Measurements from ENCODE around the gene FCHO1.
A peak's percentile ranks its signal among the peaks of the same experiment; 100 is the strongest.

DNA sequence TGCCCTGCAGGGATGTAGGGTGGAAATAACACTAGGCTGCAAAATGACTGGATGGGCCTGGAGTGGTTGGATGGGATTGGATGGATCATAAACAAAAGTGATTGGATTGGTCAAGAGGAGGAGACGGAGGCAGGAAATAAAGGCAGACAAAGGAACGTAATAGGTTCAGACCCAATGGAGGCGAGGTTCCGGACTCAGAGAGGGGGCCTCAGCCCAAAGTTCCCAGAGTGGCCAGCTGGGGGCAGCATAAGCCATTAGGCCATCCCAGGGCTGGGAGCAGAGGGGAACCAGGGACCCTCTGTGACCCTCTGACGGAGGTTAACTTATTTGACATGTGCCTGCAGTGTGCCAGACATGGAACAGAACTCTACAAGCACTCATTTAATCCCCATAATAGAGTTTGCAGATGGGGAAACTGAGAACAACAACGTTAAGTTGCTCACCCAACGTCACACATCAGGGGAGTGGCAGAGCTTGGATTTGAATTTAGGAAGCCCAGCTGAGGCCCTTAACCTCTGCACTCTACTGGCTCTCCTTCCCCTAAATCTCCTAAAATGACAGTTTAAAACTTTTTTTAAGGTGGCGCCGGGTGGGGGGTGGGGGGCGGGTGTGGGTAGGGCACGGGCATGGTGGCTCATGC lies 47.3 kb upstream of the FCHO1 start:
- TF ChIP-seq POLR2AphosphoS5 (IDR thresholded peaks at IDR 0.05) = no peak
- TF ChIP-seq POLR2A (IDR thresholded peaks at IDR 0.05) = no peak
- TF ChIP-seq CTCF (IDR thresholded peaks at IDR 0.05) = peak in 2 of 3 donors; percentile 32 to 71
